Heart left ventricle (tissue), 16 donors: ENCODE data around the gene LGALS3BP. TPM values are rescaled to one million over a fixed set of nuclear protein-coding genes. Genes with fewer than 3 reads are reported as not detected.

Experiments used
- ATAC-seq, 4 donors: fragments of 200-7000 bp; cut with Tn5 transposase; one replicate each; pipeline ENCODE4 v1.9.1; 2020 to 2022; ENCODE audit warnings: moderate library complexity in 4 of 4, mild to moderate bottlenecking in 3 of 4, moderate number of reproducible peaks in 1 of 4
- DNase-seq, 5 donors: peaks; one replicate each; pipeline ENCODE4 v3.0.0-alpha.2; 2020
- H3K27ac ChIP-seq, 12 donors: fragments of 200-600 bp; sonication (generic) in 4 of 12; one replicate each; pipeline versions ENCODE4 v1.5.0 to v1.8.0; 2016 to 2022; ENCODE audit warnings: mild to moderate bottlenecking in 2 of 12
- H3K27me3 ChIP-seq, 9 donors: fragments of 200-600 bp; sonication (generic) in 2 of 9; one replicate each; pipeline versions ENCODE4 v1.5.1 to v1.8.0; 2016 to 2022; ENCODE audit warnings: mild to moderate bottlenecking in 3 of 9
- H3K36me3 ChIP-seq, 9 donors: fragments of 200-600 bp; sonication (generic) in 2 of 9; one replicate each; pipeline versions ENCODE4 v1.5.0 to v1.8.0; 2018 to 2022; ENCODE audit warnings: mild to moderate bottlenecking in 2 of 9
- H3K4me1 ChIP-seq, 12 donors: fragments of 200-600 bp; sonication (generic) in 4 of 12; one replicate each; pipeline versions ENCODE4 v1.5.0 to v1.8.0; 2016 to 2022; ENCODE audit warnings: mild to moderate bottlenecking in 3 of 12
- H3K4me3 ChIP-seq, 12 donors: fragments of 200-600 bp; sonication (generic) in 4 of 12; one replicate each; pipeline versions ENCODE4 v1.5.0 to v1.8.0; 2017 to 2022; ENCODE audit warnings: mild to moderate bottlenecking in 9 of 12, moderate library complexity in 4 of 12
- H3K9me3 ChIP-seq, 12 donors: fragments of 200-600 bp; sonication (generic) in 4 of 12; one replicate each; pipeline versions ENCODE4 v1.5.0 to v1.8.0; 2016 to 2022; ENCODE audit warnings: mild to moderate bottlenecking in 1 of 12
- CTCF ChIP-seq, 12 donors: fragments of 200-600 bp; sonication (generic) in 4 of 12; IDR thresholded peaks; one replicate each; pipeline versions ENCODE4 v1.5.0 to v1.8.0; 2018 to 2022; ENCODE audit warnings: antibody characterized with exemption in 12 of 12, mild to moderate bottlenecking in 5 of 12
- POLR2A ChIP-seq, 2 donors: fragments of 450-650 bp; IDR thresholded peaks; one replicate each; pipeline ENCODE4 v1.6.1; 2017; ENCODE audit warnings: antibody characterized with exemption in 2 of 2, mild to moderate bottlenecking in 2 of 2, moderate library complexity in 2 of 2
- WGBS, 4 donors: extraction: QIAGEN DNeasy Blood & Tissue Kit in 2 of 4; methylation state at CpG; one replicate each; pipeline versions ENCODE4 v1.1.5 to v1.1.7; 2013 to 2018; 5-methylcytosine and 5-hydroxymethylcytosine counted together
- intact Hi-C, 10 donors: fragments of 100-400 bp; cut with DNase I; formaldehyde crosslinking; loops; one replicate each; pipeline versions ENCODE4 v1.11.1 to v1.14.2; 2022
- polyA plus RNA-seq, 2 donors: library from polyadenylated mRNA; stranded (reverse); fragments of 200-250 nt; gene quantifications; one replicate each; pipeline ENCODE4 v1.2.3, GENCODE V29; 2013
- total RNA-seq, 9 donors: library from RNA; depleted of rRNA in 2 of 9; stranded (reverse); fragments of >200 nt in 2 of 9; fragmentation: NEBNext Ultra II Directional in 3 of 9; extraction: Animal tissue kit (Norgen Biotek cat#: 25700) in 3 of 9; gene quantifications; one replicate each; pipeline versions ENCODE4 v1.1.0 to v1.2.4, GENCODE V29; 2016 to 2023
- donor health status: ischemic (EF 13 %, LVEDD 7.1; RV severe dilation, severe dysfunction).
- donor health status: healthy with polysubstance abuse.
- donor health status: DM: no; HTN: yes; CAD: no.
- donor health status: DM: no; HTN: no; CAD: no.
- donor health status: ischemic (EF 25% LVEDD 6.9; RV normal size, moderate dysfunction).
- donor health status: ischemic (EF 25% LVEDD 5.7; RV mildly dilated, moderate dysfunction).
- donor health status: healthy.
- donor health status: DM: yes; HTN: yes; CAD: no.
- donor health status: ischemic (EF 35%, LVEDD 5.7; RV mildly dilated, moderate dysfunction).
- donor health status: nonischemic (EF 11% LVEDD 7.7; RV severe dilation, severe dysfunction).
- donor health status: DM: yes; HTN: yes; CAD: no.
- donor health status: PGD.
- donor health status: ischemic (EF 29% LVEDD 5.4; RV normal size, mild dysfunction).
- donor health status: nonischemic (EF 23%, LVEDD 6.1; RV moderate dilation, normal function).

Gene LGALS3BP
- total and polyA plus RNA-seq, 11 donors = 178 to 1,343 (median 547) TPM

- peak overlapping the region; percentile 66 to 90 (median 82) for H3K27ac ChIP-seq
- intact Hi-C loops = loop anchor here in 1 of 10 donors (2.0 kb wide), 1 partner anchor 57 kb away; no protein-coding TSS in a partner anchor
Measured at GRCh38 chr17:78986048-78986648, 6.4 kb upstream of the LGALS3BP start.

GRCh38 chr17:78985395-78985794 lies 5.7 kb upstream of the LGALS3BP start:
- DNase-seq (no peak), ATAC-seq (no peak)
- H3K4me1 ChIP-seq = peaks cover 7 to 36% (median 19%) of the 10 kb centered on the region in 12 donors
- no peaks in the 10 kb centered on the region for H3K27me3 ChIP-seq
- intact Hi-C loops = no loop called here
- 93 to 96% (median 95%) methylated on average over 5 of the region's 5 CpGs for WGBS, 4 donors
- peak overlapping the region in 10 of 12 donors; percentile 69 to 90 (median 83) for H3K27ac ChIP-seq
- no peak overlapping the region for H3K4me3 ChIP-seq
- TF ChIP-seq CTCF (IDR thresholded peaks at IDR 0.05) (no peak), POLR2A (IDR thresholded peaks at IDR 0.05) (no peak)
- peaks cover 0 to 6% (median 3%) of the 10 kb centered on the region in 9 donors for H3K36me3 ChIP-seq
- H3K9me3 ChIP-seq = no peaks in the 10 kb centered on the region

More at GRCh38 chr17:78986048-78986648, 6.4 kb upstream of the LGALS3BP start:
- ATAC-seq (peak; percentile 45 to 82 (median 74)), DNase-seq (peak in 2 of 5 donors; percentile 58 to 61)
- Histone ChIP-seq H3K9me3 (no peaks in the 10 kb centered on the region), H3K4me3 (peak overlapping the region in 11 of 12 donors; percentile 33 to 70 (median 47)), H3K27me3 (no peaks in the 10 kb centered on the region), H3K36me3 (peaks cover 0 to 13% (median 11%) of the 10 kb centered on the region in 9 donors), H3K4me1 (peaks cover 7 to 35% (median 18%) of the 10 kb centered on the region in 12 donors)
- TF ChIP-seq CTCF (IDR thresholded peaks at IDR 0.05) = peak; percentile 24 to 61 (median 46)
- TF ChIP-seq POLR2A (IDR thresholded peaks at IDR 0.05) = no peak
- WGBS, 4 donors = 19 to 24% (median 21%) methylated on average over 6 of the region's 6 CpGs

GRCh38 chr17:78981010-78981888 lies 1.5 kb upstream of the LGALS3BP start:
- no peak for DNase-seq
- TF ChIP-seq CTCF (IDR thresholded peaks at IDR 0.05) (no peak), POLR2A (IDR thresholded peaks at IDR 0.05) (no peak)
- ATAC-seq = no peak
- Histone ChIP-seq H3K27ac (peak overlapping the region in 5 of 12 donors; percentile 61 to 83 (median 72)), H3K36me3 (peaks cover 0 to 11% (median 0%) of the 10 kb centered on the region in 9 donors), H3K9me3 (no peaks in the 10 kb centered on the region), H3K4me1 (peaks cover 4 to 51% (median 43%) of the 10 kb centered on the region in 12 donors), H3K4me3 (no peak overlapping the region), H3K27me3 (no peaks in the 10 kb centered on the region)
- intact Hi-C loops = no loop called here
- WGBS, 4 donors = 81 to 85% (median 84%) methylated on average over 16 of the region's 16 CpGs

- H3K9me3 ChIP-seq = no peaks in the 10 kb centered on the region
- peaks cover 2 to 52% (median 44%) of the 10 kb centered on the region in 12 donors for H3K4me1 ChIP-seq
- ATAC-seq (no peak), DNase-seq (no peak)
- TF ChIP-seq POLR2A (IDR thresholded peaks at IDR 0.05) (no peak), CTCF (IDR thresholded peaks at IDR 0.05) (no peak)
- H3K27ac ChIP-seq = peak overlapping the region in 11 of 12 donors; percentile 61 to 86 (median 80)
- peaks cover 0 to 11% (median 0%) of the 10 kb centered on the region in 9 donors for H3K36me3 ChIP-seq
- H3K4me3 ChIP-seq = peak overlapping the region in 1 of 12 donors; percentile 63
- intact Hi-C loops = no loop called here
- WGBS, 4 donors = 59 to 93% (median 78%) methylated on average over 4 to 8 of the region's 8 CpGs
- H3K27me3 ChIP-seq = no peaks in the 10 kb centered on the region
Measured at GRCh38 chr17:78980624-78980972, 875 bp upstream of the LGALS3BP start.
